Coronary artery (tissue), 2 donors: ENCODE data around the gene MYO1H.

Experiments
- DNase-seq: peaks from one replicate; pipeline ENCODE4 v3.0.0-alpha.2; 2017; ENCODE audit warnings: low spot score
- H3K27ac ChIP-seq, 2 donors: fragments of 200-600 bp; sonication (generic); one replicate each; pipeline ENCODE4 v1.5.1; 2016 to 2019
- H3K4me3 ChIP-seq: fragments of 200-600 bp; sonication (generic); 2 replicates; pipeline ENCODE4 v1.5.1; 2016; ENCODE audit warnings: mild to moderate bottlenecking, moderate library complexity
- CTCF ChIP-seq: fragments of 200-600 bp; sonication (generic); IDR thresholded peaks from one replicate; pipeline ENCODE4 v1.5.1; 2019; ENCODE audit warnings: antibody characterized with exemption

The MYO1H gene

GRCh38 chr12:109330282-109331230 is 17.1 kb upstream of the MYO1H start:
- no peak for DNase-seq
- Histone ChIP-seq H3K27ac (no peak overlapping the region), H3K4me3 (no peak overlapping the region)
- no peak for TF ChIP-seq CTCF

GRCh38 chr12:109331301-109331952 is 16.3 kb upstream of the MYO1H start:
- H3K4me3 ChIP-seq, result no peak overlapping the region
- no peak for TF ChIP-seq CTCF
- no peak overlapping the region for H3K27ac ChIP-seq
- no peak for DNase-seq

- no peak for DNase-seq
- no peak for TF ChIP-seq CTCF
- no peak overlapping the region for H3K27ac ChIP-seq
- H3K4me3 ChIP-seq, result no peak overlapping the region
Observed at GRCh38 chr12:109334887-109335286, 12.8 kb upstream of the MYO1H start.

GRCh38 chr12:109336593-109336992 is 11.1 kb upstream of the MYO1H start:
- Histone ChIP-seq H3K27ac (no peak overlapping the region), H3K4me3 (no peak overlapping the region)
- TF ChIP-seq CTCF, result no peak
- no peak for DNase-seq

- TF ChIP-seq CTCF, result no peak
- no peak for DNase-seq
- H3K4me3 ChIP-seq, result no peak overlapping the region
- H3K27ac ChIP-seq, result no peak overlapping the region
Observed at GRCh38 chr12:109343677-109344076, 4.0 kb upstream of the MYO1H start.

- no peak for DNase-seq
- Histone ChIP-seq H3K4me3 (no peak overlapping the region), H3K27ac (no peak overlapping the region)
- no peak for TF ChIP-seq CTCF
Observed at GRCh38 chr12:109345428-109345827, 2.3 kb upstream of the MYO1H start.
